HG03095 (cell line): ENCODE data around the gene ANXA2R.
"Not testable (repeated sequence)": the region's sequence is repeated elsewhere in the genome, so short reads cannot be mapped to it uniquely, and the experiment has no call there.

Source experiments
- ATAC-seq: cut with Tn5 transposase; IDR thresholded peaks from one replicate; pipeline ENCODE4 v1.9.1; 2021; ENCODE audit warnings: moderate library complexity; ENCODE audit not compliant: unreplicated experiment

Gene ANXA2R

GRCh38 chr5:43040287-43041098, at the start of gene ANXA2R:
TSS of gene ANXA2R (minus strand) at chr5:43040319. CDS start at chr5:43040046, 273 bp downstream.
- ATAC-seq: peak; percentile 50

- not testable (repeated sequence) for ATAC-seq
These were observed 46.2 kb upstream of the ANXA2R start for GRCh38 chr5:43086118-43086908.

GRCh38 chr5:43085453-43085852, 45.3 kb upstream of the ANXA2R start:
- no peak for ATAC-seq

- not testable (repeated sequence) for ATAC-seq
These were observed 44.3 kb upstream of the ANXA2R start for GRCh38 chr5:43084468-43084867.

GRCh38 chr5:43081345-43081744, 41.2 kb upstream of the ANXA2R start:
- not testable (repeated sequence) for ATAC-seq

GRCh38 chr5:43078956-43079355, 38.8 kb upstream of the ANXA2R start:
- no peak for ATAC-seq

- not testable (repeated sequence) for ATAC-seq
These were observed 37.5 kb upstream of the ANXA2R start for GRCh38 chr5:43077446-43078191.

- no peak for ATAC-seq
These were observed 35.5 kb upstream of the ANXA2R start for GRCh38 chr5:43075319-43076293.

- ATAC-seq: no peak
These were observed 34.8 kb upstream of the ANXA2R start for GRCh38 chr5:43074987-43075318.

- ATAC-seq: no peak
These were observed 33.8 kb upstream of the ANXA2R start for GRCh38 chr5:43073597-43074546.

GRCh38 chr5:43069401-43069720, 29.2 kb upstream of the ANXA2R start:
- ATAC-seq: not testable (repeated sequence)

- no peak for ATAC-seq
These were observed 27.9 kb upstream of the ANXA2R start for GRCh38 chr5:43068037-43068436.

GRCh38 chr5:43066799-43067741, 27.0 kb upstream of the ANXA2R start:
- ATAC-seq: peak; percentile 36

- ATAC-seq: peak; percentile 31
These were observed 26.1 kb upstream of the ANXA2R start for GRCh38 chr5:43065948-43066798.

GRCh38 chr5:43065387-43065947, 25.3 kb upstream of the ANXA2R start:
- ATAC-seq: no peak

GRCh38 chr5:43063721-43064171, 23.6 kb upstream of the ANXA2R start:
- no peak for ATAC-seq
